Panc1 (cell line): Measurements from ENCODE around the gene AIFM1. TPM values are rescaled to one million over a fixed set of nuclear protein-coding genes. Genes with fewer than 3 reads are reported as not detected.

Experiments used
- ATAC-seq: fragments of 200-7000 bp; cut with Tn5 transposase; 2 replicates; pipeline ENCODE4 v1.9.1; 2020; ENCODE audit warnings: mild to moderate bottlenecking, moderate library complexity
- BruUV-seq: library from RNA; stranded (reverse); fragments of 400-500 nt; replicated peaks from 2 replicates; lab custom pipeline; 2021; lab: Mats Ljungman, UMichigan
- CTCF ChIA-PET: fragments of 300-600 bp; sonication (Branson Sonifier 250); formaldehyde crosslinking; loops from one replicate; lab custom pipeline; 2022; ENCODE audit warnings: antibody characterized with exemption; lab: Charles Lee
- POLR2A ChIA-PET: fragments of 300-600 bp; sonication (Branson Sonifier 250); formaldehyde crosslinking; loops from one replicate; lab custom pipeline; 2022; ENCODE audit warnings: antibody characterized with exemption; lab: Charles Lee
- DNase-seq: peaks from one replicate; pipeline ENCODE4 v3.0.0-alpha.2; 2010; ENCODE audit warnings: low read depth, low spot score
- H3K27ac ChIP-seq: 2 replicates; pipeline ENCODE4 v1.5.1; 2011; ENCODE audit warnings: mild to moderate bottlenecking, low read length, inconsistent platforms
- H3K27me3 ChIP-seq: fragments of 200-500 bp; sonication (Bioruptor generic); 2 replicates; pipeline ENCODE4 v1.6.0; 2014; ENCODE audit warnings: low read length, inconsistent platforms; ENCODE audit not compliant: control insufficient read depth, insufficient read depth
- H3K36me3 ChIP-seq: fragments of 200-500 bp; sonication (Bioruptor generic); 2 replicates; pipeline ENCODE4 v1.5.1; 2014; ENCODE audit warnings: inconsistent platforms, mild to moderate bottlenecking, low read length, moderate library complexity; ENCODE audit not compliant: control insufficient read depth, insufficient read depth
- H3K4me1 ChIP-seq: 2 replicates; pipeline ENCODE4 v1.5.1; 2011; ENCODE audit warnings: inconsistent platforms, mild to moderate bottlenecking, low read length, moderate library complexity; ENCODE audit not compliant: control insufficient read depth, insufficient read depth
- H3K4me3 ChIP-seq, 2 experiments: 2 replicates each; pipeline ENCODE4 v1.5.1; 2011 to 2012; ENCODE audit warnings: low read depth in 2 of 2, low read length in 2 of 2, mild to moderate bottlenecking in 2 of 2, inconsistent platforms in 1 of 2, moderate library complexity in 1 of 2
- H3K9me3 ChIP-seq: fragments of 200-500 bp; sonication (Bioruptor generic); 2 replicates; pipeline ENCODE4 v1.5.1; 2014; ENCODE audit warnings: low read depth, mild to moderate bottlenecking, inconsistent platforms, low read length, moderate library complexity; ENCODE audit not compliant: control insufficient read depth, insufficient read depth
- POLR2AphosphoS5 ChIP-seq: IDR thresholded peaks from 2 replicates; pipeline ENCODE4 v1.6.1; 2012; ENCODE audit warnings: mild to moderate bottlenecking, low read depth, low read length, moderate library complexity
- SIN3A ChIP-seq: IDR thresholded peaks from 2 replicates; pipeline ENCODE4 v1.6.1; 2012; ENCODE audit warnings: low read depth, mild to moderate bottlenecking, low read length, moderate library complexity, borderline replicate concordance; ENCODE audit not compliant: insufficient read depth
- TCF7L2 ChIP-seq: IDR thresholded peaks from 2 replicates; pipeline ENCODE4 v1.6.1; 2011; ENCODE audit warnings: mild to moderate bottlenecking, low read depth, low read length, inconsistent platforms
- in situ Hi-C: cut with HindIII; loops from 2 replicates; pipeline ENCODE4 v1.10.0; 2016; ENCODE audit warnings: low sequenced_read_pairs, low pct_unique_long_range_greater_than_20kb
- intact Hi-C: fragments of 100-400 bp; cut with micrococcal nuclease; formaldehyde crosslinking; loops from one replicate; pipeline ENCODE4 v1.10.0; 2022; ENCODE audit not compliant: unreplicated experiment
- total RNA-seq: library from RNA; stranded (reverse); gene quantifications from one replicate; pipeline ENCODE4 v1.2.1, GENCODE V29; 2021; ENCODE audit not compliant: unreplicated experiment
- TF ChIP-seq, protein P1 (sequence below), 2 experiments: IDR thresholded peaks; 2 replicates each; pipeline ENCODE4 v1.6.1; 2011 to 2012; ENCODE audit warnings: low read depth in 2 of 2, control low read depth in 1 of 2, low read length in 1 of 2, mild to moderate bottlenecking in 1 of 2, moderate library complexity in 1 of 2; ENCODE audit not compliant: insufficient read depth in 1 of 2
- TF ChIP-seq, protein P2 (sequence below): fragments of 450-650 bp; IDR thresholded peaks from 2 replicates; pipeline ENCODE4 v1.5.1; 2017; ENCODE audit warnings: mild to moderate bottlenecking

The AIFM1 gene
- total RNA-seq, 1 experiment from 2014 or later, result 96.6 TPM

DNA sequence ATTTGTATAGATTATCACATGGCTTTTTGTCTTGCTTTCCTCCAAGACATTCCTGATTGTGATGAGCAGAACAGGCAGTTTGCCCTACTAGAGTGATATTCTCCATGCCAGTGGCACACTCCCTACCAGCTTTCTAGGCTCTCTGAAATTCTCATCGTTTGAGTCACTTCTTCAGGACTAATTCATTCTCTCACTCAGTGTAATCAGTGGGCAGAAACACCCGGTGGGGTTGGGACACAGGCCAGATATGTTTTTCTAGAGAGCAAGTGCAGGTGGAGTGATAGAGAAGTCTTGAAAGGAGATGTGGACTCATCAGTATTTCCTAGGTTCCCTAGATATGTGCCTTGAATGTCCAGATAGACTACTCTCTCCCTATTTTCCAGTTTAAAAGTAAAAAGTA is 19.2 kb upstream of the AIFM1 start:
- H3K27ac ChIP-seq, result no peak overlapping the region
- TF ChIP-seq SIN3A (no peak), TCF7L2 (no peak)
- TF ChIP-seq, protein P1, sequence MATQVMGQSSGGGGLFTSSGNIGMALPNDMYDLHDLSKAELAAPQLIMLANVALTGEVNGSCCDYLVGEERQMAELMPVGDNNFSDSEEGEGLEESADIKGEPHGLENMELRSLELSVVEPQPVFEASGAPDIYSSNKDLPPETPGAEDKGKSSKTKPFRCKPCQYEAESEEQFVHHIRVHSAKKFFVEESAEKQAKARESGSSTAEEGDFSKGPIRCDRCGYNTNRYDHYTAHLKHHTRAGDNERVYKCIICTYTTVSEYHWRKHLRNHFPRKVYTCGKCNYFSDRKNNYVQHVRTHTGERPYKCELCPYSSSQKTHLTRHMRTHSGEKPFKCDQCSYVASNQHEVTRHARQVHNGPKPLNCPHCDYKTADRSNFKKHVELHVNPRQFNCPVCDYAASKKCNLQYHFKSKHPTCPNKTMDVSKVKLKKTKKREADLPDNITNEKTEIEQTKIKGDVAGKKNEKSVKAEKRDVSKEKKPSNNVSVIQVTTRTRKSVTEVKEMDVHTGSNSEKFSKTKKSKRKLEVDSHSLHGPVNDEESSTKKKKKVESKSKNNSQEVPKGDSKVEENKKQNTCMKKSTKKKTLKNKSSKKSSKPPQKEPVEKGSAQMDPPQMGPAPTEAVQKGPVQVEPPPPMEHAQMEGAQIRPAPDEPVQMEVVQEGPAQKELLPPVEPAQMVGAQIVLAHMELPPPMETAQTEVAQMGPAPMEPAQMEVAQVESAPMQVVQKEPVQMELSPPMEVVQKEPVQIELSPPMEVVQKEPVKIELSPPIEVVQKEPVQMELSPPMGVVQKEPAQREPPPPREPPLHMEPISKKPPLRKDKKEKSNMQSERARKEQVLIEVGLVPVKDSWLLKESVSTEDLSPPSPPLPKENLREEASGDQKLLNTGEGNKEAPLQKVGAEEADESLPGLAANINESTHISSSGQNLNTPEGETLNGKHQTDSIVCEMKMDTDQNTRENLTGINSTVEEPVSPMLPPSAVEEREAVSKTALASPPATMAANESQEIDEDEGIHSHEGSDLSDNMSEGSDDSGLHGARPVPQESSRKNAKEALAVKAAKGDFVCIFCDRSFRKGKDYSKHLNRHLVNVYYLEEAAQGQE (IDR thresholded peaks at IDR 0.05; ENCODE audit: insufficient read depth in 1 of 2, low read depth in 2 of 2, low read length in 1 of 2), result no peak
- H3K36me3 ChIP-seq, result no peaks in the 10 kb centered on the region
- POLR2A ChIA-PET, result no interaction called here
- H3K4me1 ChIP-seq, result no peaks in the 10 kb centered on the region
- BruUV-seq, result no TSS peak
- H3K9me3 ChIP-seq, result no peaks in the 10 kb centered on the region
- no peak overlapping the region for H3K4me3 ChIP-seq
- DNase-seq (no peak), ATAC-seq (no peak)
- H3K27me3 ChIP-seq, result no peaks in the 10 kb centered on the region
- intact Hi-C loops (no loop called here), in situ Hi-C loops (no loop called here)
- CTCF ChIA-PET, result no interaction called here

DNA sequence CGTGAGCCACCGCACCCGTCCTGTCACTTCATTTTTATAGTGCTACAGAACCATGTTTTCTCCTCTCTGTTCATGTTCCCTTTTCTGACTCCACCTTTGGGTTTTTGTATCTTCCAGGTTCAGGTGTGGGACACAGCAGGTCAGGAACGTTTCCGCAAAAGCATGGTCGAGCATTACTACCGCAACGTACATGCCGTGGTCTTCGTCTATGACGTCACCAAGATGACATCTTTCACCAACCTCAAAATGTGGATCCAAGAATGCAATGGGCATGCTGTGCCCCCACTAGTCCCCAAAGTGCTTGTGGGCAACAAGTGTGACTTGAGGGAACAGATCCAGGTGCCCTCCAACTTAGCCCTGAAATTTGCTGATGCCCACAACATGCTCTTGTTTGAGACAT is 18.5 kb upstream of the AIFM1 start:
- no TSS peak for BruUV-seq
- in situ Hi-C loops (no loop called here), intact Hi-C loops (no loop called here)
- no peaks in the 10 kb centered on the region for H3K36me3 ChIP-seq
- no peaks in the 10 kb centered on the region for H3K9me3 ChIP-seq
- no peaks in the 10 kb centered on the region for H3K4me1 ChIP-seq
- ATAC-seq, result no peak
- ChIA-PET CTCF (no interaction called here), POLR2A (no interaction called here)
- H3K4me3 ChIP-seq, result no peak overlapping the region
- no peak for TF ChIP-seq SIN3A
- TF ChIP-seq, protein P1 (IDR thresholded peaks at IDR 0.05; ENCODE audit: insufficient read depth in 1 of 2, low read depth in 2 of 2, low read length in 1 of 2), result no peak
- TF ChIP-seq POLR2AphosphoS5, result no peak
- no peak for TF ChIP-seq TCF7L2
- TF ChIP-seq, protein P2, sequence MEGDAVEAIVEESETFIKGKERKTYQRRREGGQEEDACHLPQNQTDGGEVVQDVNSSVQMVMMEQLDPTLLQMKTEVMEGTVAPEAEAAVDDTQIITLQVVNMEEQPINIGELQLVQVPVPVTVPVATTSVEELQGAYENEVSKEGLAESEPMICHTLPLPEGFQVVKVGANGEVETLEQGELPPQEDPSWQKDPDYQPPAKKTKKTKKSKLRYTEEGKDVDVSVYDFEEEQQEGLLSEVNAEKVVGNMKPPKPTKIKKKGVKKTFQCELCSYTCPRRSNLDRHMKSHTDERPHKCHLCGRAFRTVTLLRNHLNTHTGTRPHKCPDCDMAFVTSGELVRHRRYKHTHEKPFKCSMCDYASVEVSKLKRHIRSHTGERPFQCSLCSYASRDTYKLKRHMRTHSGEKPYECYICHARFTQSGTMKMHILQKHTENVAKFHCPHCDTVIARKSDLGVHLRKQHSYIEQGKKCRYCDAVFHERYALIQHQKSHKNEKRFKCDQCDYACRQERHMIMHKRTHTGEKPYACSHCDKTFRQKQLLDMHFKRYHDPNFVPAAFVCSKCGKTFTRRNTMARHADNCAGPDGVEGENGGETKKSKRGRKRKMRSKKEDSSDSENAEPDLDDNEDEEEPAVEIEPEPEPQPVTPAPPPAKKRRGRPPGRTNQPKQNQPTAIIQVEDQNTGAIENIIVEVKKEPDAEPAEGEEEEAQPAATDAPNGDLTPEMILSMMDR, result no peak
- no peak overlapping the region for H3K27ac ChIP-seq
- H3K27me3 ChIP-seq, result no peaks in the 10 kb centered on the region
- no peak for DNase-seq
